CD4-positive, alpha-beta memory T cell (primary cell): Measurements from ENCODE around the gene POLR1C. TPM values are rescaled to one million over a fixed set of nuclear protein-coding genes. Genes with fewer than 3 reads are reported as not detected.
"Not testable (repeated sequence)": the region's sequence is repeated elsewhere in the genome, so short reads cannot be mapped to it uniquely, and the experiment has no call there.

Experiments used
- CTCF ChIA-PET: fragments of 350-600 bp; sonication (Branson Sonifier 250); formaldehyde crosslinking; loops from one replicate; lab custom pipeline; 2021; ENCODE audit warnings: inconsistent platforms; ENCODE audit not compliant: partially characterized antibody; lab: Charles Lee
- POLR2A ChIA-PET: fragments of 350-600 bp; sonication (Branson Sonifier 250); formaldehyde crosslinking; loops from one replicate; lab custom pipeline; 2021; ENCODE audit not compliant: partially characterized antibody; lab: Charles Lee
- DNase-seq, 5 donors: peaks; one replicate each; pipeline versions ENCODE4 v3.0.0 to v3.0.0-alpha.2; 2020 to 2022; ENCODE audit warnings: mixed read lengths in 1 of 5
- H3K27ac ChIP-seq: one replicate; pipeline ENCODE4 v1.7.0; 2013; ENCODE audit warnings: low read depth, low read length
- H3K27me3 ChIP-seq: 2 replicates; pipeline ENCODE4 v1.7.0; 2013; ENCODE audit warnings: mild to moderate bottlenecking, low read length, moderate library complexity; ENCODE audit not compliant: insufficient read depth
- H3K36me3 ChIP-seq: 2 replicates; pipeline ENCODE4 v1.7.0; 2013; ENCODE audit warnings: mild to moderate bottlenecking, low read length, moderate library complexity; ENCODE audit not compliant: insufficient read depth
- H3K4me1 ChIP-seq: 2 replicates; pipeline ENCODE4 v1.7.0; 2013; ENCODE audit warnings: mild to moderate bottlenecking, low read length, moderate library complexity; ENCODE audit not compliant: insufficient read depth
- H3K4me3 ChIP-seq, 2 donors: one replicate each; pipeline ENCODE4 v1.7.0; 2013; ENCODE audit warnings: low read length in 2 of 2, mild to moderate bottlenecking in 1 of 2
- H3K9me3 ChIP-seq, 2 donors: one replicate each; pipeline ENCODE4 v1.7.0; 2013; ENCODE audit warnings: low read length in 2 of 2, control low read depth in 1 of 2; ENCODE audit not compliant: control insufficient read depth in 1 of 2
- H3K27ac Mint-ChIP-seq, 7 donors: one replicate each; pipeline ENCODE4 v1.8.0; 2020 to 2021; ENCODE audit warnings: mixed read lengths in 7 of 7, mild to moderate bottlenecking in 6 of 7, inconsistent platforms in 3 of 7, moderate library complexity in 3 of 7
- H3K27me3 Mint-ChIP-seq, 2 donors: one replicate each; pipeline ENCODE4 v1.8.0; 2020 to 2021; ENCODE audit warnings: mixed read lengths in 2 of 2
- H3K36me3 Mint-ChIP-seq, 2 donors: one replicate each; pipeline ENCODE4 v1.8.0; 2020 to 2021; ENCODE audit warnings: mixed read lengths in 2 of 2, inconsistent platforms in 1 of 2, mild to moderate bottlenecking in 1 of 2
- H3K4me1 Mint-ChIP-seq, 4 donors: one replicate each; pipeline ENCODE4 v1.8.0; 2020 to 2021; ENCODE audit warnings: mixed read lengths in 4 of 4, mild to moderate bottlenecking in 1 of 4
- H3K4me3 Mint-ChIP-seq, 8 donors: one replicate each; pipeline ENCODE4 v1.8.0; 2020 to 2021; ENCODE audit warnings: mixed read lengths in 8 of 8, mild to moderate bottlenecking in 7 of 8, moderate library complexity in 6 of 8, inconsistent platforms in 3 of 8
- H3K9me3 Mint-ChIP-seq, 8 donors: one replicate each; pipeline ENCODE4 v1.8.0; 2020 to 2021; ENCODE audit warnings: mixed read lengths in 8 of 8, mild to moderate bottlenecking in 5 of 8, inconsistent platforms in 3 of 8, moderate library complexity in 1 of 8
- intact Hi-C: fragments of 100-400 bp; cut with micrococcal nuclease; formaldehyde crosslinking; loops from one replicate; pipeline ENCODE4 v1.15.1; 2023
- polyA plus RNA-seq, 2 donors: library from polyadenylated mRNA; unstranded; fragments of 300-500 nt; fragmentation: Illumina TruSeq; gene quantifications; one replicate each; pipeline ENCODE4 v1.2.3, GENCODE V29; 2021
- total RNA-seq, 2 experiments: library from RNA; stranded (reverse); gene quantifications; one replicate each; pipeline ENCODE4 v1.2.3, GENCODE V29; 2021

POLR1C gene
- total and polyA plus RNA-seq, 4 experiments from 2014 or later: 14.4 to 47.7 (median 32.2) TPM

- Histone ChIP-seq H3K4me3 (no peak overlapping the region), H3K27me3 (no peaks in the 10 kb centered on the region), H3K9me3 (no peaks in the 10 kb centered on the region), H3K4me1 (no peaks in the 10 kb centered on the region), H3K36me3 (peaks cover 43% of the 10 kb centered on the region), H3K27ac (no peak overlapping the region)
- Mint-ChIP-seq H3K27ac (no peak overlapping the region), H3K4me1 (peaks cover 0 to 2% (median 0%) of the 10 kb centered on the region in 4 donors), H3K9me3 (no peaks in the 10 kb centered on the region), H3K4me3 (no peak overlapping the region), H3K27me3 (no peaks in the 10 kb centered on the region), H3K36me3 (peaks cover 48 to 64% of the 10 kb centered on the region in 2 donors)
- intact Hi-C loops: no loop called here
- ChIA-PET CTCF (no interaction called here), POLR2A (no interaction called here)
- no peak for DNase-seq
Measured at GRCh38 chr6:43544461-43544860, 27.6 kb downstream of the POLR1C start.

- Histone ChIP-seq H3K36me3 (peaks cover 59% of the 10 kb centered on the region), H3K4me1 (no peaks in the 10 kb centered on the region), H3K27ac (no peak overlapping the region), H3K9me3 (no peaks in the 10 kb centered on the region), H3K27me3 (no peaks in the 10 kb centered on the region), H3K4me3 (no peak overlapping the region)
- no peak for DNase-seq
- H3K4me1 Mint-ChIP-seq: peaks cover 0 to 2% (median 0%) of the 10 kb centered on the region in 4 donors
- ChIA-PET POLR2A (no interaction called here), CTCF (interaction anchor here (1.1 to 1.2 kb wide), 2 partner anchors 9 to 42 kb away, joined by 3 read pairs; no protein-coding TSS in a partner anchor)
- no peak overlapping the region for H3K4me3 Mint-ChIP-seq
- no peaks in the 10 kb centered on the region for H3K27me3 Mint-ChIP-seq
- peak overlapping the region in 4 of 7 donors; percentile 7 to 73 (median 26) for H3K27ac Mint-ChIP-seq
- H3K36me3 Mint-ChIP-seq: peaks cover 51 to 74% of the 10 kb centered on the region in 2 donors
- intact Hi-C loops: no loop called here
- H3K9me3 Mint-ChIP-seq: no peaks in the 10 kb centered on the region
Measured at GRCh38 chr6:43547222-43547621, 30.3 kb downstream of the POLR1C start.

- H3K4me1 Mint-ChIP-seq, H3K9me3 Mint-ChIP-seq, H3K4me3 ChIP-seq, H3K27me3 Mint-ChIP-seq, intact Hi-C loops, H3K27me3 ChIP-seq, H3K4me1 ChIP-seq, H3K9me3 ChIP-seq, DNase-seq, H3K27ac ChIP-seq, H3K4me3 Mint-ChIP-seq: not testable (repeated sequence)
- CTCF ChIA-PET: interaction anchor here (0.7 kb wide), 1 partner anchor 1010 kb away, joined by 4 read pairs; no protein-coding TSS in a partner anchor
- peaks cover 68% of the 10 kb centered on the region for H3K36me3 ChIP-seq
- Mint-ChIP-seq H3K27ac (peak overlapping the region in 1 of 7 donors; percentile 41), H3K36me3 (peaks cover 54 to 80% of the 10 kb centered on the region in 2 donors)
- POLR2A ChIA-PET: interaction anchor here (0.7 kb wide), 1 partner anchor 174 kb away, joined by 3 read pairs; no protein-coding TSS in a partner anchor
Measured at GRCh38 chr6:43557620-43558019, 40.7 kb downstream of the POLR1C start.

- POLR2A ChIA-PET: interaction anchor here (0.7 kb wide), 1 partner anchor 283 kb away, joined by 3 read pairs; no protein-coding TSS in a partner anchor
Measured at GRCh38 chr6:43559328-43559727, 42.4 kb downstream of the POLR1C start.

GRCh38 chr6:43570876-43571441, 54.1 kb downstream of the POLR1C start:
- intact Hi-C loops: no loop called here
- H3K4me3 ChIP-seq: no peak overlapping the region
- POLR2A ChIA-PET: interaction anchor here (0.9 kb wide), 1 partner anchor 13 kb away, joined by 3 read pairs; no protein-coding TSS in a partner anchor
- DNase-seq: no peak
- peaks cover 8% of the 10 kb centered on the region for H3K4me1 ChIP-seq
- no peaks in the 10 kb centered on the region for H3K9me3 ChIP-seq
- H3K36me3 Mint-ChIP-seq: peaks cover 32 to 46% of the 10 kb centered on the region in 2 donors
- no peaks in the 10 kb centered on the region for H3K27me3 Mint-ChIP-seq
- peaks cover 8 to 15% (median 11%) of the 10 kb centered on the region in 4 donors for H3K4me1 Mint-ChIP-seq
- H3K36me3 ChIP-seq: peaks cover 25% of the 10 kb centered on the region
- H3K27ac ChIP-seq: no peak overlapping the region
- H3K27ac Mint-ChIP-seq: peak overlapping the region in 4 of 7 donors; percentile 24 to 68 (median 52)
- no peaks in the 10 kb centered on the region for H3K27me3 ChIP-seq
- no peaks in the 10 kb centered on the region for H3K9me3 Mint-ChIP-seq
- no peak overlapping the region for H3K4me3 Mint-ChIP-seq
- CTCF ChIA-PET: interaction anchor here (0.9 to 1.6 kb wide), 3 partner anchors 14 to 57 kb away, joined by 3 to 4 read pairs (median 3); no protein-coding TSS in a partner anchor

More at GRCh38 chr6:43559328-43559727, 42.4 kb downstream of the POLR1C start:
- no peak overlapping the region for H3K27ac Mint-ChIP-seq
- H3K4me1 ChIP-seq: no peaks in the 10 kb centered on the region
- intact Hi-C loops: no loop called here
- H3K4me3 Mint-ChIP-seq: no peak overlapping the region
- no peaks in the 10 kb centered on the region for H3K9me3 ChIP-seq
- no peak overlapping the region for H3K27ac ChIP-seq
- H3K4me1 Mint-ChIP-seq: no peaks in the 10 kb centered on the region
- peaks cover 48 to 77% of the 10 kb centered on the region in 2 donors for H3K36me3 Mint-ChIP-seq
- no peaks in the 10 kb centered on the region for H3K27me3 ChIP-seq
- H3K4me3 ChIP-seq: no peak overlapping the region
- CTCF ChIA-PET: interaction anchor here (1.0 kb wide), 1 partner anchor 53 kb away, joined by 4 read pairs; no protein-coding TSS in a partner anchor
- H3K36me3 ChIP-seq: peaks cover 70% of the 10 kb centered on the region
- H3K9me3 Mint-ChIP-seq: no peaks in the 10 kb centered on the region
- no peak for DNase-seq
- no peaks in the 10 kb centered on the region for H3K27me3 Mint-ChIP-seq

Other genes with a start within 250 kb of the POLR1C start
- not detected for gene SLC22A7, start 218.8 kb upstream of the POLR1C start, total RNA-seq
- gene SLC22A7, start 218.8 kb upstream of the POLR1C start, polyA plus RNA-seq: not detected
- 1 to 10 TPM; 1.9 to 3.0 TPM for gene CRIP3, start 208.3 kb upstream of the POLR1C start, total RNA-seq
- gene CRIP3, start 208.3 kb upstream of the POLR1C start, polyA plus RNA-seq: not detected
- gene ZNF318, start 147.4 kb upstream of the POLR1C start, total RNA-seq: 10 to 100 TPM; 30.6 to 32.2 TPM
- gene ZNF318, start 147.4 kb upstream of the POLR1C start, polyA plus RNA-seq: 1 to 10 TPM; 1.3 to 6.9 TPM
- 10 to 100 TPM; 69.9 to 80.0 TPM for gene ABCC10, start 89.5 kb upstream of the POLR1C start, total RNA-seq
- 10 to 100 TPM; 11.4 to 25.0 TPM for gene ABCC10, start 89.5 kb upstream of the POLR1C start, polyA plus RNA-seq
- under 1 TPM; 0.33 to 0.49 TPM for gene DLK2, start 61.5 kb upstream of the POLR1C start, total RNA-seq
- gene DLK2, start 61.5 kb upstream of the POLR1C start, polyA plus RNA-seq: 1 to 10 TPM; 1.2 to 1.4 TPM
- gene TJAP1, start 39.5 kb upstream of the POLR1C start, total RNA-seq: 10 to 100 TPM; 52.0 to 54.4 TPM
- gene TJAP1, start 39.5 kb upstream of the POLR1C start, polyA plus RNA-seq: 10 to 100 TPM in 1 of 2 donors, 1 to 10 TPM in 1; 7.3 to 12.1 TPM
- under 1 TPM; 0.55 to 0.67 TPM for gene LRRC73, start 6.7 kb upstream of the POLR1C start, total RNA-seq
- gene LRRC73, start 6.7 kb upstream of the POLR1C start, polyA plus RNA-seq: not detected
- 10 to 100 TPM; 74.8 to 82.9 TPM for gene YIPF3, start 163 bp upstream of the POLR1C start, total RNA-seq
- gene YIPF3, start 163 bp upstream of the POLR1C start, polyA plus RNA-seq: 10 to 100 TPM; 82.2 to 94.7 TPM
- gene XPO5, start 58.9 kb downstream of the POLR1C start, total RNA-seq: 10 to 100 TPM; 42.2 to 43.4 TPM
- gene XPO5, start 58.9 kb downstream of the POLR1C start, polyA plus RNA-seq: 10 to 100 TPM in 1 of 2 donors, 1 to 10 TPM in 1; 5.2 to 10.7 TPM
- 10 to 100 TPM; 27.1 to 31.9 TPM for gene POLH, start 59.1 kb downstream of the POLR1C start, total RNA-seq
- 10 to 100 TPM in 1 of 2 donors, 1 to 10 TPM in 1; 8.2 to 23.2 TPM for gene POLH, start 59.1 kb downstream of the POLR1C start, polyA plus RNA-seq
- 10 to 100 TPM; 82.3 to 85.0 TPM for gene GTPBP2, start 112.2 kb downstream of the POLR1C start, total RNA-seq
- gene GTPBP2, start 112.2 kb downstream of the POLR1C start, polyA plus RNA-seq: 1 to 10 TPM in 1 of 2 donors, under 1 TPM in 1; 0.83 to 3.7 TPM
- gene MAD2L1BP, start 118.8 kb downstream of the POLR1C start, total RNA-seq: 10 to 100 TPM; 31.7 to 33.0 TPM
- gene MAD2L1BP, start 118.8 kb downstream of the POLR1C start, polyA plus RNA-seq: 10 to 100 TPM; 23.6 to 25.1 TPM
- gene RSPH9, start 127.9 kb downstream of the POLR1C start, total RNA-seq: not detected
- gene RSPH9, start 127.9 kb downstream of the POLR1C start, polyA plus RNA-seq: 1 to 10 TPM in 1 of 2 donors, under 1 TPM in 1; 0.71 to 1.3 TPM
- gene MRPS18A, start 170.7 kb downstream of the POLR1C start, total RNA-seq: 10 to 100 TPM; 31.3 to 32.4 TPM
- 10 to 100 TPM; 62.6 to 86.1 TPM for gene MRPS18A, start 170.7 kb downstream of the POLR1C start, polyA plus RNA-seq